LNCaP clone FGC (cell line): ENCODE measurements around the gene ATP6V0E2.

Source experiments
- DNase-seq: peaks from one replicate; pipeline ENCODE4 v3.0.0-alpha.2; 2011; ENCODE audit warnings: low read depth
- H3K4me3 ChIP-seq: 2 replicates; pipeline ENCODE4 v1.5.1; 2011; ENCODE audit warnings: mild to moderate bottlenecking, low read depth, low read length, control low read depth
- TF ChIP-seq, protein P1 (sequence below): IDR thresholded peaks from 2 replicates; pipeline ENCODE4 v1.5.1; 2012; ENCODE audit warnings: mild to moderate bottlenecking; ENCODE audit not compliant: control insufficient read depth, insufficient read depth; ENCODE audit errors: extremely low read depth

Gene ATP6V0E2

DNA sequence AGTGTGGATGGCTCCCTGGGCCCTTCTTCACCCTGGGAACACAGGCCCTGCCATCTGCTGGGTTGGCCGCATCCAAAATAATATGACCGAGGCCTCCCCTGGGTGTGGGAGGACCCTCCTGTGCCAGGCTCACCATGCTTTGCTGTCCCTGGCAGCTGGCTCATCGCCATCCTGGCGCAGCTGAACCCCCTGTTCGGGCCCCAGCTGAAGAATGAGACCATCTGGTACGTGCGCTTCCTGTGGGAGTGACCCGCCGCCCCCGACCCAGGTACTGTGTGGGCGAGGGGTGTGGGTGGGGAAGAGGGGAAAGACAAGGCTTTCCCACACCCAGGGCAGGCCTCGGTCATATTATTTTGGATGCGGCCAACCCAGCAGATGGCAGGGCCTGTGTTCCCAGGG, 4.8 kb downstream of the ATP6V0E2 start:
- TF ChIP-seq, protein P1, sequence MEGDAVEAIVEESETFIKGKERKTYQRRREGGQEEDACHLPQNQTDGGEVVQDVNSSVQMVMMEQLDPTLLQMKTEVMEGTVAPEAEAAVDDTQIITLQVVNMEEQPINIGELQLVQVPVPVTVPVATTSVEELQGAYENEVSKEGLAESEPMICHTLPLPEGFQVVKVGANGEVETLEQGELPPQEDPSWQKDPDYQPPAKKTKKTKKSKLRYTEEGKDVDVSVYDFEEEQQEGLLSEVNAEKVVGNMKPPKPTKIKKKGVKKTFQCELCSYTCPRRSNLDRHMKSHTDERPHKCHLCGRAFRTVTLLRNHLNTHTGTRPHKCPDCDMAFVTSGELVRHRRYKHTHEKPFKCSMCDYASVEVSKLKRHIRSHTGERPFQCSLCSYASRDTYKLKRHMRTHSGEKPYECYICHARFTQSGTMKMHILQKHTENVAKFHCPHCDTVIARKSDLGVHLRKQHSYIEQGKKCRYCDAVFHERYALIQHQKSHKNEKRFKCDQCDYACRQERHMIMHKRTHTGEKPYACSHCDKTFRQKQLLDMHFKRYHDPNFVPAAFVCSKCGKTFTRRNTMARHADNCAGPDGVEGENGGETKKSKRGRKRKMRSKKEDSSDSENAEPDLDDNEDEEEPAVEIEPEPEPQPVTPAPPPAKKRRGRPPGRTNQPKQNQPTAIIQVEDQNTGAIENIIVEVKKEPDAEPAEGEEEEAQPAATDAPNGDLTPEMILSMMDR = no peak
- DNase-seq = no peak
- no peak overlapping the region for H3K4me3 ChIP-seq

DNA sequence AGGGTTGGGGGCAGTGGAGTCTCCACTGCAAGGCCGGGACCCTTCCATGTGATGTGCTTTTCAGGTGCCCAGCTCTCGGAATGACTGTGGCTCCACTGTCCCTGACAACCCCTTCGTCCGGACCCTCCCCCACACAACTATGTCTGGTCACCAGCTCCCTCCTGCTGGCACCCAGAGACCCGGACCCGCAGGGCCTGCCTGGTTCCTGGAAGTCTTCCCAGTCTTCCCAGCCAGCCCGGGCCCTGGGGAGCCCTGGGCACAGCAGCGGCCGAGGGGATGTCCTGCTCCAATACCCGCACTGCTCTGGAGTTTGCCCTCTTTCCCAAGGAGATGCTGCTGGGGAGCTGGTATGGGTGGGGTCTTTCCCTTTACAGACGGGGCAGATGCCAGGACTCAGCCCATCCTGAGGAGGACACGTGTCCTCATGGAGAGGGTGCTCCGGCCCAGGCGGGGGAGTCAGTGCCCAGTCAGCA, 5.5 kb downstream of the ATP6V0E2 start:
- TF ChIP-seq, protein P1 = no peak
- H3K4me3 ChIP-seq = no peak overlapping the region
- no peak for DNase-seq

DNA sequence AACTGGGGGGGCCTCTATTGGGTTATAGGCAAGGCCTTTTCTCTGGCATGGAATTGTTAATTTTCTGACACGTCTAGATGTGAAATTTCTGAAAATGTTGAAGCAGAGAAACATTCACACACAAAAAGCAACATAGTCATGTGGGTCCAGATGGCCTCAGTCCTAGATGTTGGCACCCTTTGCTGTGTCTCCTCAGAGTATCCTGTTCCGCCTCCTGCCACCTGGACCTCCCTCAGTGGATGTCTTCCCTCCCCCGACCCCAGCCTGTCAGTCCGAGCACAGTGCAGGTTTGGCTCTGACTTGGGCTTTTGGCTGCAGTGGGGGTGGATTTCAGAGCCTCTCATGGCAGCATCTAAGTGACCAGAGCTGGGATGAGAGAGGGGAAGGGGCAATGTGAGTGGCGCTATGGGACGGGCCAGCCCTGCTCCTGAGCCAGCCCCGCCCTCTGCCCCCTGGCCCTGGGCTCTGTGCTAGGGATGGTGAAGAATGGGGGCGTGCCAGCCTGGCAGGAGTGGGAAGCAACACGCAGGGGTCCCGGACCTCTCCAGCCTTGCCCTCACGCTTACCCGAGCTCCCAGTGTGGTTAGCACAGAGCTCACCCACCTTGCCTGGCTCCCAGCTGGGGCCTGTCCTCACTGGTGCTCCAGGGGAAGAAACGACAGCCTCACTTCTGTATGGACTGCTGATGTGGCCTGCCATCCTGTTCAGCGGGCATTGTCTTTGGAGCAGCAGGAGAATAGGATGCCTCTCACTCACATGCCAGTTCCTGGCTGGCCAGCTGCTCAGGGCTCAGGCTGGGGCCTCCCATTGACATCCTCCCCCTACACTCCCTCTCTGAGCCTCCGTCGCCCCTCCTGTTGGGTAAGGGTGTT, 6.2 kb downstream of the ATP6V0E2 start:
- TF ChIP-seq, protein P1 = no peak
- H3K4me3 ChIP-seq = no peak overlapping the region
- DNase-seq = no peak

DNA sequence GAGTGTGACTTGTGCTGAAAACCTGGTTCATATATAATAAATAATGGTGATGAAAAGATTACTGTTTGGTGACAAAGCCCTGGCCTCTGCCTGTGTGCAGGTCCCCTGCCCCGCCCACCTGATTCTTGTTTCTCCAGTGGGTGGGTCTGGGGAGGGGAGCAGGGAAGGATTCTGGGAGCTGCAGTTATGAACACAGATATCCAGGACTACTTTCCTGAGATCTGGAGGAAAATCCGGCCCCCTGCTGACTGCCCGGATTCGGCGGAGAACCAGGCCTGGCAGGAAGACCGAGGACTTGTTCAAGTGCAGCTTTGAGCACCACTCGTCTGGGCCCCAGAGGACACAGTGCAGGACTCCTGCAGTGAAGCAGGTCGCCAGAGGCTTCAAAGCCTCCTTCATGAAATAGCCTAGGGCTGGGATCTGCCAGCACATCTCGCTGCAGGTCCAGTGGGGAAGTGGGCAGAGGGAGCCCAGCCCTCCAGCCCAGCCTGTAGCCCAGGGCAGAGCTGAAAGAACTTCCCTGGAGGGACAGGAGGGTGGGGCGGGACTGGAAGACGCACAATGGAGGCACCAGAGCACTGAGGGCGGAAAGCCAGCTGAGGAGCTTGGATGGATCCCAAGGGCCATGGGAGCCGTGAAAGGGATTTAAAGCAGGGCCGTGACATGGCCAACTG, 7.0 kb downstream of the ATP6V0E2 start:
- no peak for DNase-seq
- TF ChIP-seq, protein P1 = no peak
- no peak overlapping the region for H3K4me3 ChIP-seq

DNA sequence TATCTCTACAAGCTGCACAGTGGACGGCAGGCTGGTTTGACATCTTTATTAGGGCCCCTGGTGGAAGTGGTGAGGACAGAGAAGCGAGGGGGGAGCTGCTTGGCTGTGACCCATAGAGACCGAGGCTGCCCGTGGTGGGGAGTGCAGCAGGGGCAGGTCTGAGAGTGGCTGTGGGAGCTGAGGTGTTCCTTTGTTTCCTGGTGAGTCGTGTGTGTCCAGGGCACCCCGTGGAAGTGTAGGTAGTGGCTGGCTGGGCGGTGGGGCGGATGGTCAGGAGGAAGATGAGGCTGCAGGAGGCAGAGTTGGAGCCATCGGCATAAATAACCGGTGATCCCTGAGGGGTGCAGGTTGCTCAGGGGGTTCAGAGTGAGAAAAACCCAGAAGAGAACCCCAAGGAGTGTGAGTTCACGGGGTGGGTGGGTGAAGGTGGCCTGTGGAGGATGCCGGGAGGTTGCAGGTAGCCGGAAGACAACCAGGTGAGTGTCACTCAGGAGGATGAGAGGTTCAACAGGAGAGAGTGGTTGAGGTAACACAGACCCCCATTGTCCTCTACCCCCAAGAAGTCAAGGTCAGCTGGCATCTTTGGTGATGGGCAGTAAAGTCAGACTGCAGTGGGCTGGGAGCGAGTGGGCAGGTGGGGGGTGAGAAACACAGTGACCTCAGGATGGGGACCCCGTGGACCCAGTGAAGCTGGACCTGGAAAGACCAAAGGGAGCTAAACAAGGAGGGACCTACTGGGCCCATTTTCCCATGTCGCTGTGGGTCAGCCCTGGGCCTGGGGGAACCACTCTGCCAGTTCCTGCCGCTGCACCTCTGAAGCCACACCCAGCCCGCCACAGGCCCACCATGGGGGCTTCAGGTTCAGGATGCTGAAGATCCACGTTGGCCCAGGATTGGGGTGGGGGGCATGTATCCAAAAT, 7.8 kb downstream of the ATP6V0E2 start:
- DNase-seq = no peak
- TF ChIP-seq, protein P1 = no peak

DNA sequence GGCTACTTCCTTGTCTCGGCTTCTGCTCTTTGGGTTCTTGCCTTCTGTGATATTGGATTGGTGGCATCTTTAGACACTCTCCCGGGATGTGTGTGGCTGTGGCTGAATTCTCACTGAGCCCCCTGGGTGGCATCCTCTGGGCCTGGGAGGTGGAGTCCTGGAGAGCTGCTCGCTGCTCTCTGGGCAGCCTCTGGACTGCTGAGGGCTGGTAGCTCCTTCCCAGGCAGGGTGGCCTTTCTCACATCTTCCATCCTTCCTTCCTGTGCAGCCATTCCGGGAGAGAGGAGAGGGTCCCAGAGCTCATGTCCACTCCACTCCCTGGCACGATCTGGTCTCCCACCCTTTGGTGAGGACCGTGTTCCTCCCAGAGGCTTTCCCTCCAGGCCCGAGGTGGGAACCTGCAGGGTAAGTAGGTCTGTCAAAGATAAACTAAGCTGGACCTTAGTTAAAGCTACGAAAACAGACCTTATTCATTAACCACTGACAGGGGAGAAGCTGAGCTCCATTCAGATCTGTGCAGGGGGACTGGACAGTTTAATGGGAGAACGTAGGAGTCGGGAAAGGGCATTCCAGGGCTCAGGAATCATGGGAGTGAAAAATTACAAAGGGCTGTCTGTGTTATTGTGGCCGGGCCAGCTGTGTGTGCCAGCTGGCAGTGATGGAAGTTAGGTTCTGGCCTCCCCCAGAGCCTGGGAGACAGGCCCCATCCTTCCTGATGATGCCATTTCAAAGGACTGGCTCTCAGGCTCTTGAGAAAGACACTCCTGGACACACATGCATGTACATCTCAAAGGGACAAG, 8.7 kb downstream of the ATP6V0E2 start:
- no peak overlapping the region for H3K4me3 ChIP-seq
- DNase-seq = no peak
- TF ChIP-seq, protein P1 = no peak

More for the DNA sequence above, 7.8 kb downstream of the ATP6V0E2 start:
- no peak overlapping the region for H3K4me3 ChIP-seq
